Measurements from ENCODE around the gene EHBP1.

DNA sequence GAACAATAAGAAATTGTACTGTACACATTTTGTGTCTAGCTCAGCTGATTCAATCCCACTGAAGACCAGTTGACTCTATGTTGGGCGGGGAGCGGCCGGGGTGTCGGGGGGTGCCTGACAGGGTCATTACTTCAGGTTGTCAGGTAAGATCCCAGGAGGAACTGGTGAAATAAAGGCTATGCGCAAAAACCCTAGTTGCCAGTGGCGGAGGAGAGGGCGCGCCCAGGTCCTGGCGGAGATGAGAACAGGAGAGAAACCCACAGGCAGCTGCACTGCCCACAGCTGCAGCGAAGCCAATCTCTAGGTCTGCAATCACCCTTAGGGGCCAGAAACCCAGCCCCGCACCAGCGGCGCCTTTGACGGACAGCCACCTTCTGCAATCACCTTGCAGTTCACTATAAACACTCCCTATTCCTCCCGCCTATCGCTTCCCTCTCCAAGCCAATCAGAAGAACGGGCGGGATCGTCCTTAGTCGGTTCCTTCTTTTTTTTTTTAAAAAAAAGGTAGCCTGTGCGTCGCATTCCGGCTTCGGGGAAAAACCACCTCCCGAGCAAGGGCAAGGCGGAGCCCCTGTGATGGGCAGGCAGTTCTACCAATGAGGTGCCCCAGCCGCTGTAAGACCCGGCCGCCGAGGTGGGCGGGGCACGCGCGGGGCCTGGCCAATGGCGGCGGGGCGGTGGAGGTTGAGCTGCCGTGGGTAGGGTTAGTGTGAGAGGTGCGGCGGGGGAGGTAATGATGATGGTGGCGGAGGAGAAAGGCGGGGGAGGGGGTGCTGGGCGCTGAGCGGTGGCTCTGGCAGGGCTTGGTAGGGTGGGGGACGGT, at the start of gene EHBP1:
- TF ChIP-seq, protein P1, sequence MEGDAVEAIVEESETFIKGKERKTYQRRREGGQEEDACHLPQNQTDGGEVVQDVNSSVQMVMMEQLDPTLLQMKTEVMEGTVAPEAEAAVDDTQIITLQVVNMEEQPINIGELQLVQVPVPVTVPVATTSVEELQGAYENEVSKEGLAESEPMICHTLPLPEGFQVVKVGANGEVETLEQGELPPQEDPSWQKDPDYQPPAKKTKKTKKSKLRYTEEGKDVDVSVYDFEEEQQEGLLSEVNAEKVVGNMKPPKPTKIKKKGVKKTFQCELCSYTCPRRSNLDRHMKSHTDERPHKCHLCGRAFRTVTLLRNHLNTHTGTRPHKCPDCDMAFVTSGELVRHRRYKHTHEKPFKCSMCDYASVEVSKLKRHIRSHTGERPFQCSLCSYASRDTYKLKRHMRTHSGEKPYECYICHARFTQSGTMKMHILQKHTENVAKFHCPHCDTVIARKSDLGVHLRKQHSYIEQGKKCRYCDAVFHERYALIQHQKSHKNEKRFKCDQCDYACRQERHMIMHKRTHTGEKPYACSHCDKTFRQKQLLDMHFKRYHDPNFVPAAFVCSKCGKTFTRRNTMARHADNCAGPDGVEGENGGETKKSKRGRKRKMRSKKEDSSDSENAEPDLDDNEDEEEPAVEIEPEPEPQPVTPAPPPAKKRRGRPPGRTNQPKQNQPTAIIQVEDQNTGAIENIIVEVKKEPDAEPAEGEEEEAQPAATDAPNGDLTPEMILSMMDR (IDR thresholded peaks at IDR 0.05): no peak
- peak; percentile 75 to 78 for TF ChIP-seq POLR2A (IDR thresholded peaks at IDR 0.05)

Data from uterus (tissue), 2 donors.